GM12878 (cell line): ENCODE data around the gene MAML2. TPM values are rescaled to one million over a fixed set of nuclear protein-coding genes. Genes with fewer than 3 reads are reported as not detected.

Experiments
- ATAC-seq: fragments of 200-7000 bp; cut with Tn5 transposase; 3 replicates; pipeline ENCODE4 v1.9.1; 2020; ENCODE audit warnings: mild to moderate bottlenecking, moderate library complexity
- BruUV-seq: library from RNA; stranded (reverse); fragments of 400-500 nt; replicated peaks from 2 replicates; lab custom pipeline; 2021; lab: Mats Ljungman, UMichigan
- CTCF ChIA-PET: fragments of 300-600 bp; sonication (Branson Sonifier 250); formaldehyde crosslinking; extraction: SDS; loops from one replicate; lab custom pipeline; 2021; ENCODE audit warnings: inconsistent platforms; lab: Yijun Ruan, JAX
- POLR2A ChIA-PET: fragments of 350-600 bp; formaldehyde crosslinking; extraction: SDS; loops from one replicate; lab custom pipeline; 2021; ENCODE audit warnings: inconsistent platforms; lab: Charles Lee
- RAD21 ChIA-PET: fragments of 300-600 bp; sonication (Branson Sonifier 250); formaldehyde crosslinking; loops from one replicate; lab custom pipeline; 2023; ENCODE audit warnings: antibody characterized with exemption; ENCODE audit not compliant: unreplicated experiment; lab: Charles Lee
- SMC1A ChIA-PET: fragments of 300-600 bp; sonication (Branson Sonifier 250); formaldehyde crosslinking; loops from one replicate; lab custom pipeline; 2023; ENCODE audit not compliant: unreplicated experiment, uncharacterized antibody; lab: Charles Lee
- DNase-seq: peaks from one replicate; pipeline ENCODE4 v3.0.0-alpha.2; 2011; ENCODE audit warnings: low read depth, low spot score
- FAIRE-seq: peaks from 3 replicates; lab custom pipeline; 2011; peaks lifted over from hg19 to GRCh38; lab: Jason Lieb, UNC
- H2AFZ ChIP-seq: 2 replicates; pipeline ENCODE4 v1.6.0; 2011; ENCODE audit warnings: low read depth, low read length, control low read depth; ENCODE audit not compliant: control insufficient read depth
- H3K27ac ChIP-seq: 2 replicates; pipeline ENCODE4 v1.5.1; 2011; ENCODE audit warnings: control low read depth; ENCODE audit not compliant: control insufficient read depth, insufficient read depth
- H3K27me3 ChIP-seq, 2 experiments: replicated peaks in 1 of 2; 2 replicates each; pipeline versions ENCODE4 v1.6.0 to v1.6.1; 2011; ENCODE audit warnings: low read length in 1 of 2; ENCODE audit not compliant: control insufficient read depth in 2 of 2, insufficient read depth in 2 of 2
- H3K36me3 ChIP-seq, 2 experiments: 2 replicates each; pipeline ENCODE4 v1.5.1; 2011; ENCODE audit warnings: low read length in 1 of 2; ENCODE audit not compliant: control insufficient read depth in 2 of 2, insufficient read depth in 2 of 2
- H3K4me1 ChIP-seq: 2 replicates; pipeline ENCODE4 v1.6.1; 2011; ENCODE audit warnings: mild to moderate bottlenecking, low read length, moderate library complexity, mixed read lengths; ENCODE audit not compliant: control insufficient read depth, insufficient read depth
- H3K4me2 ChIP-seq: 2 replicates; pipeline ENCODE4 v1.6.0; 2011; ENCODE audit warnings: control low read depth; ENCODE audit not compliant: control insufficient read depth, insufficient read depth
- H3K4me3 ChIP-seq: fragments of 200-600 bp; sonication (generic); 2 replicates; pipeline ENCODE4 v1.5.1; 2016
- H3K79me2 ChIP-seq: 2 replicates; pipeline ENCODE4 v1.6.0; 2011; ENCODE audit warnings: low read length; ENCODE audit not compliant: control insufficient read depth, insufficient read depth
- H3K9ac ChIP-seq: 2 replicates; pipeline ENCODE4 v1.8.0; 2011; ENCODE audit warnings: low read length, control low read depth, mixed read lengths; ENCODE audit not compliant: control insufficient read depth, insufficient read depth
- H3K9me3 ChIP-seq: replicated peaks from 3 replicates; pipeline ENCODE4 v1.5.1; 2011; ENCODE audit warnings: mild to moderate bottlenecking, low read length; ENCODE audit not compliant: control insufficient read depth, insufficient read depth
- H4K20me1 ChIP-seq: 2 replicates; pipeline ENCODE4 v1.6.0; 2011; ENCODE audit not compliant: control insufficient read depth, insufficient read depth
- BACH1 ChIP-seq: fragments of 450-650 bp; IDR thresholded peaks from 2 replicates; pipeline ENCODE4 v1.6.1; 2017; ENCODE audit warnings: mild to moderate bottlenecking, borderline replicate concordance
- CBX5 ChIP-seq: sonication (generic); IDR thresholded peaks from 2 replicates; pipeline ENCODE4 v1.6.1; 2016; ENCODE audit warnings: low read depth, moderate library complexity, mild to moderate bottlenecking, inconsistent platforms
- E2F4 ChIP-seq: IDR thresholded peaks from 2 replicates; pipeline ENCODE4 v1.6.1; 2012; ENCODE audit warnings: low read depth, low read length, improper control_type of control experiment
- EGR1 ChIP-seq, 2 experiments: IDR thresholded peaks; 1 replicate in 1 of 2; 2 replicates in 1 of 2; pipeline ENCODE4 v1.6.1; 2011 to 2012; ENCODE audit warnings: low read depth in 2 of 2, low read length in 2 of 2, borderline replicate concordance in 1 of 2, mild to moderate bottlenecking in 1 of 2, moderate library complexity in 1 of 2
- MTA2 ChIP-seq: fragments of 450-650 bp; IDR thresholded peaks from 2 replicates; pipeline ENCODE4 v1.6.1; 2016; ENCODE audit warnings: low read depth, mild to moderate bottlenecking, moderate library complexity
- MXI1 ChIP-seq: fragments of 150-350 bp; IDR thresholded peaks from 2 replicates; pipeline ENCODE4 v1.6.1; 2011; ENCODE audit warnings: low read depth, mild to moderate bottlenecking, inconsistent platforms, low read length, improper control_type of control experiment
- MYC ChIP-seq: IDR thresholded peaks from 2 replicates; pipeline ENCODE4 v1.6.1; 2011; ENCODE audit warnings: mild to moderate bottlenecking, low read length, moderate library complexity, inconsistent platforms; ENCODE audit not compliant: insufficient read depth, insufficient replicate concordance, insufficient read length, severe bottlenecking
- NFYA ChIP-seq: IDR thresholded peaks from 2 replicates; pipeline ENCODE4 v1.6.1; 2011; ENCODE audit warnings: low read depth, mild to moderate bottlenecking, low read length, improper control_type of control experiment, borderline replicate concordance
- PML ChIP-seq: IDR thresholded peaks from 2 replicates; pipeline ENCODE4 v1.6.1; 2012; ENCODE audit warnings: low read length, inconsistent platforms
- SREBF1 ChIP-seq: IDR thresholded peaks from 2 replicates; pipeline ENCODE4 v1.6.1; 2012; ENCODE audit warnings: mild to moderate bottlenecking, low read length
- YY1 ChIP-seq: IDR thresholded peaks from 2 replicates; pipeline ENCODE4 v1.6.1; 2011; ENCODE audit warnings: low read depth, mild to moderate bottlenecking, low read length
- ZBTB33 ChIP-seq: fragments of 450-650 bp; IDR thresholded peaks from 2 replicates; pipeline ENCODE4 v1.6.1; 2017; ENCODE audit warnings: mild to moderate bottlenecking
- WGBS: methylation state at CpG from one replicate; pipeline ENCODE4 v1.1.6; 2016; ENCODE audit warnings: low lambda C conversion rate; ENCODE audit not compliant: insufficient replicate concordance, insufficient coverage; ENCODE audit errors: missing lambda C conversion rate; 5-methylcytosine and 5-hydroxymethylcytosine counted together
- in situ Hi-C: fragments of 300-500 bp; cut with MboI; formaldehyde crosslinking; loops from 9 replicates; pipeline ENCODE4 v1.14.3; 2018; ENCODE audit warnings: mixed read lengths
- intact Hi-C: fragments of 100-400 bp; cut with micrococcal nuclease; formaldehyde crosslinking; loops from one replicate; pipeline ENCODE4 v1.14.2; 2022; ENCODE audit not compliant: unreplicated experiment
- polyA plus RNA-seq, 11 experiments: library from polyadenylated mRNA; depleted of rRNA in 4 of 11; unstranded in 6 of 11; stranded (reverse) in 5 of 11; fragments of >200 nt; fragmentation: Nextera tagmentation in 4 of 11; fragmentation: Illumina TruSeq in 1 of 11; extraction: Ambion mirVana in 4 of 11; extraction: Trizol in 1 of 11; gene quantifications; 1 replicate in 1 of 11; 2 replicates in 10 of 11; pipeline versions ENCODE4 v1.2.1 to v1.2.3, GENCODE V29; 2011 to 2016; ENCODE audit warnings: inconsistent platforms in 2 of 11, missing spikeins in 2 of 11, low read depth in 1 of 11
- total RNA-seq, 4 experiments: library from RNA; depleted of rRNA in 3 of 4; stranded (reverse); fragments of >200 nt in 3 of 4; fragmentation: Illumina TruSeq in 1 of 4; extraction: Trizol in 1 of 4; gene quantifications; 2 replicates each; pipeline versions ENCODE4 v1.2.1 to v1.2.3, GENCODE V29; 2013 to 2021

The MAML2 gene
- total and polyA plus RNA-seq, 10 of the 15 experiments (the other 5 are each of a cell fraction or from before 2014, with no cell fraction given) = 2.5 to 15.1 (median 12.0) TPM

GRCh38 chr11:96238563-96239135, 104.3 kb downstream of the MAML2 start (continued):
- TF ChIP-seq EGR1 (IDR thresholded peaks at IDR 0.05; ENCODE audit: borderline replicate concordance in 1 of 2, low read depth in 2 of 2, low read length in 2 of 2) (no peak), E2F4 (no peak), SREBF1 (no peak), MTA2 (no peak)

GRCh38 chr11:96237766-96238266, 105.2 kb downstream of the MAML2 start:
- Histone ChIP-seq H3K9ac (no peak overlapping the region), H3K4me2 (no peak overlapping the region), H3K9me3 (no peaks in the 10 kb centered on the region; the same call in 2 of the 3 replicates), H3K27me3 (no peaks in the 10 kb centered on the region), H3K36me3 (no peaks in the 10 kb centered on the region; a peak in 1 of 4 replicates), H3K4me1 (peaks cover 11% of the 10 kb centered on the region), H3K4me3 (no peak overlapping the region), H3K79me2 (peaks cover 32% of the 10 kb centered on the region), H2AFZ (no peak overlapping the region), H4K20me1 (no peaks in the 10 kb centered on the region), H3K27ac (no peak overlapping the region)
- intact Hi-C loops (no loop called here), in situ Hi-C loops (no loop called here)
- ATAC-seq (no peak), FAIRE-seq (no peak), DNase-seq (no peak)
- RAD21 ChIA-PET = interaction anchor here (0.9 to 4.6 kb wide), 9 partner anchors 12 to 162 kb away, joined by 3 to 37 read pairs (median 4); partner anchors contain the start of gene MAML2
- BruUV-seq = no TSS peak
- POLR2A ChIA-PET = interaction anchor here (0.8 to 1.9 kb wide), 5 partner anchors 11 to 223 kb away, joined by 3 to 5 read pairs (median 3); partner anchors contain the start of genes JRKL and MAML2
- CTCF ChIA-PET = interaction anchor here (0.6 to 6.5 kb wide), 12 partner anchors 11 to 182 kb away, joined by 3 to 46 read pairs (median 6); partner anchors contain the start of gene MAML2
- 92% methylated on average over 1 of the region's 1 CpG for WGBS
- no peak for TF ChIP-seq ZBTB33
- TF ChIP-seq CBX5 = no peak
- no peak for TF ChIP-seq MYC
- TF ChIP-seq YY1 = no peak
- no peak for TF ChIP-seq NFYA
- no peak for TF ChIP-seq BACH1
- TF ChIP-seq MXI1 = no peak
- no peak for TF ChIP-seq PML
- SMC1A ChIA-PET = interaction anchor here (0.9 to 11.7 kb wide), 16 partner anchors 12 to 224 kb away, joined by 3 to 189 read pairs (median 6); partner anchors contain the start of gene MAML2
